Activated CD4-positive, alpha-beta memory T cell treated with anti-CD3 and anti-CD28 coated beads for 36 hours (primary cell): ENCODE data around the gene PCDHB12. TPM values are rescaled to one million over a fixed set of nuclear protein-coding genes. Genes with fewer than 3 reads are reported as not detected.
"Not testable (repeated sequence)": the region's sequence is repeated elsewhere in the genome, so short reads cannot be mapped to it uniquely, and the experiment has no call there.

ENCODE experiments used
- CTCF ChIA-PET: fragments of 350-600 bp; sonication (Branson Sonifier 250); formaldehyde crosslinking; loops from one replicate; lab custom pipeline; 2021; ENCODE audit warnings: antibody characterized with exemption, inconsistent platforms; lab: Charles Lee
- POLR2A ChIA-PET: fragments of 350-600 bp; sonication (Branson Sonifier 250); formaldehyde crosslinking; loops from one replicate; lab custom pipeline; 2021; ENCODE audit warnings: antibody characterized with exemption; lab: Charles Lee
- DNase-seq: peaks from one replicate; pipeline ENCODE4 v3.0.0-alpha.2; 2020
- H3K27ac Mint-ChIP-seq: one replicate; pipeline ENCODE4 v1.8.0; 2021; ENCODE audit warnings: mixed read lengths
- H3K27me3 Mint-ChIP-seq: one replicate; pipeline ENCODE4 v1.8.0; 2021; ENCODE audit warnings: mixed read lengths
- H3K36me3 Mint-ChIP-seq: one replicate; pipeline ENCODE4 v1.8.0; 2021; ENCODE audit warnings: mixed read lengths
- H3K4me1 Mint-ChIP-seq: one replicate; pipeline ENCODE4 v1.8.0; 2021; ENCODE audit warnings: low read depth, mixed read lengths
- H3K4me3 Mint-ChIP-seq: one replicate; pipeline ENCODE4 v1.8.0; 2021; ENCODE audit warnings: mild to moderate bottlenecking, mixed read lengths
- H3K9me3 Mint-ChIP-seq: one replicate; pipeline ENCODE4 v1.8.0; 2021; ENCODE audit warnings: mixed read lengths
- intact Hi-C: fragments of 100-400 bp; cut with micrococcal nuclease; formaldehyde crosslinking; loops from one replicate; pipeline ENCODE4 v1.15.1; 2023
- total RNA-seq, 2 experiments: library from RNA; stranded (reverse); gene quantifications; one replicate each; pipeline ENCODE4 v1.2.3, GENCODE V29; 2021

PCDHB12 gene
- not detected for total RNA-seq

DNA sequence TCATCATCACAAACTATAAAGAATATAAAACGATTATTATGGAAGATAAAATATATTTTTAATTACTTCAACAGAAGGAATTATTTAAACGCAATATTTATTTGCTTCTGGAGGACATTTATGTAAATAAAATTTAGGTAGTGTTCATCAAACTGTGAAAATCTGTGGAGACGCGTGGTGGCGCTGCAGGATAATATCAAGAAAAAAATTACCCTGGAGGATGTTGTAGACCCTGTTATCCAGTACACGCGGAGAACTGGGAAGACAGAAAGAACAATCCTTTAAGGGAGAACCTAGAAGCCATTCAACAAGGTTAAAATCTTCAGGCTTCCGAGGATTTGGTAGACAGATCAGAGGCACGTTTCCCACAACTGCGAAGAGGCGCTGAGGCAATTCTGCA is at the start of gene PCDHB12:
TSS of gene PCDHB12 (plus strand) at position 242 of the 400 bp plus-strand sequence. CDS start 189 bp downstream, outside the sequence.
- DNase-seq, result no peak
- Mint-ChIP-seq H3K9me3 (peaks cover 4% of the 10 kb centered on the region), H3K27ac (no peak within 1 kb of the TSS), H3K4me1 (no peaks in the 10 kb centered on the region), H3K4me3 (no peak within 1 kb of the TSS), H3K36me3 (peaks cover 6% of the 10 kb centered on the region), H3K27me3 (peaks cover 45% of the 10 kb centered on the region)
- CTCF ChIA-PET, result interaction anchor here (1.1 kb wide), 1 partner anchor 349 kb away, joined by 3 read pairs; no protein-coding TSS in a partner anchor
- intact Hi-C loops, result no loop called here
- POLR2A ChIA-PET, result no interaction called here

GRCh38 chr5:141172381-141173204 is 35.9 kb upstream of the PCDHB12 start, which contains the start of gene PCDHB7:
Gene PCDHB7 (plus strand): TSS chr5:141172644. CDS start chr5:141172836, 192 bp downstream.
- Mint-ChIP-seq H3K36me3 (peaks cover 1% of the 10 kb centered on the region), H3K27ac (no peak within 1 kb of the TSS), H3K4me3 (no peak within 1 kb of the TSS), H3K27me3 (peaks cover 25% of the 10 kb centered on the region), H3K9me3 (peaks cover 11% of the 10 kb centered on the region), H3K4me1 (no peaks in the 10 kb centered on the region)
- peak; percentile 35 for DNase-seq
- intact Hi-C loops, result no loop called here
- ChIA-PET CTCF (interaction anchor here (0.6 to 1.4 kb wide), 3 partner anchors 15 to 385 kb away, joined by 3 read pairs; partner anchors contain the start of gene PCDHB9), POLR2A (no interaction called here)

GRCh38 chr5:141174291-141175104 is 34.0 kb upstream of the PCDHB12 start:
- H3K4me1 Mint-ChIP-seq, H3K36me3 Mint-ChIP-seq, intact Hi-C loops, POLR2A ChIA-PET, H3K4me3 Mint-ChIP-seq, H3K27ac Mint-ChIP-seq, DNase-seq, CTCF ChIA-PET: not testable (repeated sequence)
- Mint-ChIP-seq H3K27me3 (peaks cover 14% of the 10 kb centered on the region), H3K9me3 (peaks cover 11% of the 10 kb centered on the region)

- Mint-ChIP-seq H3K9me3 (peaks cover 13% of the 10 kb centered on the region), H3K36me3 (peaks cover 1% of the 10 kb centered on the region), H3K4me3 (no peak overlapping the region), H3K27ac (no peak overlapping the region), H3K4me1 (no peaks in the 10 kb centered on the region), H3K27me3 (peaks cover 10% of the 10 kb centered on the region)
- intact Hi-C loops, result no loop called here
- CTCF ChIA-PET, result no interaction called here
- POLR2A ChIA-PET, result no interaction called here
- DNase-seq, result no peak
These were observed 32.6 kb upstream of the PCDHB12 start for GRCh38 chr5:141175933-141176332.

- peaks cover 19% of the 10 kb centered on the region for H3K9me3 Mint-ChIP-seq
- H3K27ac Mint-ChIP-seq, H3K36me3 Mint-ChIP-seq, DNase-seq, POLR2A ChIA-PET, H3K4me1 Mint-ChIP-seq, intact Hi-C loops, H3K4me3 Mint-ChIP-seq: not testable (repeated sequence)
- CTCF ChIA-PET, result interaction anchor here (1.2 kb wide), 1 partner anchor 235 kb away, joined by 3 read pairs; the partner anchor contains the start of gene PCDHGA10
- H3K27me3 Mint-ChIP-seq, result peaks cover 18% of the 10 kb centered on the region
These were observed 30.8 kb upstream of the PCDHB12 start, which contains the start of gene PCDHB8 for GRCh38 chr5:141177577-141178191. Gene PCDHB8 (plus strand): TSS chr5:141177790. CDS start chr5:141178035, 245 bp downstream.

- H3K27ac Mint-ChIP-seq, H3K4me1 Mint-ChIP-seq, CTCF ChIA-PET, DNase-seq, intact Hi-C loops, H3K36me3 Mint-ChIP-seq, POLR2A ChIA-PET, H3K4me3 Mint-ChIP-seq: not testable (repeated sequence)
- Mint-ChIP-seq H3K27me3 (peaks cover 19% of the 10 kb centered on the region), H3K9me3 (peaks cover 18% of the 10 kb centered on the region)
These were observed 29.1 kb upstream of the PCDHB12 start for GRCh38 chr5:141179371-141179770.

DNA sequence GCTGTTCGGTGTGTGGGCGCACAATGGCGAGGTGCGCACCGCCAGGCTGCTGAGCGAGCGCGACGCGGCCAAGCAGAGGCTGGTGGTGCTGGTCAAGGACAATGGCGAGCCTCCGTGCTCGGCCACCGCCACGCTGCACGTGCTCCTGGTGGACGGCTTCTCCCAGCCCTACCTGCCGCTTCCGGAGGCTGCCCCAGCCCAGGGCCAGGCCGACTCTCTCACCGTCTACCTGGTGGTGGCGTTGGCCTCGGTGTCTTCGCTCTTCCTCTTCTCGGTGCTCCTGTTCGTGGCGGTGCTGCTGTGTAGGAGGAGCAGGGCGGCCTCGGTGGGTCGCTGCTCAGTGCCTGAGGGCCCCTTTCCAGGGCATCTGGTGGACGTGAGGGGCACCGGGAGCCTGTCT is 28.6 kb upstream of the PCDHB12 start:
- DNase-seq, H3K36me3 Mint-ChIP-seq, H3K4me3 Mint-ChIP-seq, H3K4me1 Mint-ChIP-seq, POLR2A ChIA-PET, CTCF ChIA-PET, H3K27ac Mint-ChIP-seq, intact Hi-C loops: not testable (repeated sequence)
- peaks cover 24% of the 10 kb centered on the region for H3K27me3 Mint-ChIP-seq
- H3K9me3 Mint-ChIP-seq, result peaks cover 19% of the 10 kb centered on the region

GRCh38 chr5:141180313-141180712 is 28.2 kb upstream of the PCDHB12 start:
- H3K27ac Mint-ChIP-seq, result no peak overlapping the region
- ChIA-PET CTCF (no interaction called here), POLR2A (no interaction called here)
- peaks cover 16% of the 10 kb centered on the region for H3K9me3 Mint-ChIP-seq
- intact Hi-C loops, result no loop called here
- peaks cover 2% of the 10 kb centered on the region for H3K36me3 Mint-ChIP-seq
- H3K4me1 Mint-ChIP-seq, result no peaks in the 10 kb centered on the region
- H3K4me3 Mint-ChIP-seq, result no peak overlapping the region
- peaks cover 26% of the 10 kb centered on the region for H3K27me3 Mint-ChIP-seq
- DNase-seq, result no peak

DNA sequence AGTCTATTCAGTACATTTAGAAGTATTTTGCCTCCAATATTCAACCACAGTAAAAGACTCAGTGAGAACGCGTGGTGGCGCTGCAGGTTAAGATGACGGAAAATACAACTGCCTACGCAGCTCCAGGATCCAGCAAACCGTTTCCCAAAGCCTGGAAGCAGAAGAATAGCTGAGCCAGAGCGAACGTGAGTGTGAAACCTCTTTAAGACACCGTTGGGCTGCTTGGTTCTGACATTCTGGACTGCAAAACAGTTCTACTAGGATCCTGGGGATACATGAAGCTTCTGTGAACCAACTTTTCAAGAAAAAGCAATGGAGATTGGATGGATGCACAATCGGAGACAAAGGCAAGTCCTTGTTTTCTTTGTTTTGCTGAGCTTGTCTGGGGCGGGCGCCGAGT is 26.3 kb upstream of the PCDHB12 start, which contains the start of gene PCDHB16:
TSS of gene PCDHB16 (plus strand) at position 140 of the 400 bp plus-strand sequence. CDS start at position 313, 173 bp downstream.
- H3K4me1 Mint-ChIP-seq, result peaks cover 4% of the 10 kb centered on the region
- ChIA-PET CTCF (interaction anchor here (0.6 to 1.4 kb wide), 3 partner anchors 46 to 559 kb away, joined by 3 read pairs; partner anchors contain the start of gene TAF7), POLR2A (no interaction called here)
- peaks cover 2% of the 10 kb centered on the region for H3K36me3 Mint-ChIP-seq
- peaks cover 16% of the 10 kb centered on the region for H3K9me3 Mint-ChIP-seq
- peak; percentile 17 for DNase-seq
- intact Hi-C loops, result no loop called here
- H3K27ac Mint-ChIP-seq, result no peak within 1 kb of the TSS
- H3K4me3 Mint-ChIP-seq, result no peak within 1 kb of the TSS
- H3K27me3 Mint-ChIP-seq, result peaks cover 30% of the 10 kb centered on the region

GRCh38 chr5:141184117-141184855 is 24.2 kb upstream of the PCDHB12 start:
- H3K4me3 Mint-ChIP-seq, H3K27ac Mint-ChIP-seq, DNase-seq, H3K4me1 Mint-ChIP-seq, POLR2A ChIA-PET, H3K36me3 Mint-ChIP-seq, CTCF ChIA-PET, intact Hi-C loops: not testable (repeated sequence)
- peaks cover 37% of the 10 kb centered on the region for H3K27me3 Mint-ChIP-seq
- peaks cover 20% of the 10 kb centered on the region for H3K9me3 Mint-ChIP-seq
